ENCODE measurements around the gene CCDC60.

Gene CCDC60

GRCh38 chr12:119450771-119451170 is 116.2 kb downstream of the CCDC60 start:
- no peak for DNase-seq

- no peak for DNase-seq
These were observed 122.3 kb downstream of the CCDC60 start for GRCh38 chr12:119456824-119457223.

GRCh38 chr12:119457271-119457670 is 122.7 kb downstream of the CCDC60 start:
- no peak for DNase-seq

- DNase-seq = no peak
These were observed 125.0 kb downstream of the CCDC60 start for GRCh38 chr12:119459481-119459880.

- DNase-seq = no peak
These were observed 126.3 kb downstream of the CCDC60 start for GRCh38 chr12:119460876-119461275.

- DNase-seq = no peak
These were observed 127.2 kb downstream of the CCDC60 start for GRCh38 chr12:119461636-119462214.

- DNase-seq = no peak
These were observed 128.8 kb downstream of the CCDC60 start for GRCh38 chr12:119463211-119463926.

GRCh38 chr12:119468296-119468695 is 133.8 kb downstream of the CCDC60 start:
- no peak for DNase-seq

GRCh38 chr12:119475650-119476049 is 141.1 kb downstream of the CCDC60 start:
- DNase-seq = no peak

GRCh38 chr12:119476951-119477350 is 142.4 kb downstream of the CCDC60 start:
- no peak for DNase-seq

- no peak for DNase-seq
These were observed 144.6 kb downstream of the CCDC60 start for GRCh38 chr12:119479121-119479561.

- DNase-seq = no peak
These were observed 146.0 kb downstream of the CCDC60 start for GRCh38 chr12:119480551-119480950.

GRCh38 chr12:119486599-119487154 is 152.1 kb downstream of the CCDC60 start:
- DNase-seq = no peak

- no peak for DNase-seq
These were observed 157.3 kb downstream of the CCDC60 start for GRCh38 chr12:119491814-119492213.

- no peak for DNase-seq
These were observed 165.7 kb downstream of the CCDC60 start for GRCh38 chr12:119500209-119500608.

- no peak for DNase-seq
These were observed 166.5 kb downstream of the CCDC60 start for GRCh38 chr12:119501052-119501451.

GRCh38 chr12:119505001-119505400 is 170.5 kb downstream of the CCDC60 start:
- DNase-seq = no peak

GRCh38 chr12:119512772-119513497 is 178.4 kb downstream of the CCDC60 start:
- DNase-seq = peak in 2 of 3 donors; percentile 5 to 7

GRCh38 chr12:119528241-119528640 is 193.7 kb downstream of the CCDC60 start:
- DNase-seq = no peak

GRCh38 chr12:119540476-119540875 is 205.9 kb downstream of the CCDC60 start:
- no peak for DNase-seq

- peak; percentile 58 to 78 (median 76) for DNase-seq
These were observed 210.5 kb downstream of the CCDC60 start for GRCh38 chr12:119544765-119545625.

- DNase-seq = no peak
These were observed 211.8 kb downstream of the CCDC60 start for GRCh38 chr12:119546340-119546739.

GRCh38 chr12:119547001-119547400 is 212.5 kb downstream of the CCDC60 start:
- DNase-seq = no peak

Data from suppressor macrophage treated with lipopolysaccharide for 1 hour (primary cell).